Gastrocnemius medialis (tissue), 4 donors: ENCODE measurements around the gene FXYD4.
"Not testable (repeated sequence)": the region's sequence is repeated elsewhere in the genome, so short reads cannot be mapped to it uniquely, and the experiment has no call there.

ENCODE experiments used
- CTCF ChIP-seq, 5 experiments: fragments of 450-650 bp in 3 of 5; fragments of 200-600 bp in 2 of 5; sonication (generic) in 2 of 5; IDR thresholded peaks in 4 of 5; conservative IDR thresholded peaks in 1 of 5; 1 replicate in 4 of 5; 2 replicates in 1 of 5; pipeline ENCODE4 v1.5.1; 2016 to 2019; ENCODE audit warnings: antibody characterized with exemption in 5 of 5, mild to moderate bottlenecking in 3 of 5, moderate library complexity in 3 of 5
- POLR2A ChIP-seq, 2 donors: fragments of 450-650 bp; IDR thresholded peaks; one replicate each; pipeline ENCODE4 v1.6.1; 2017; ENCODE audit warnings: antibody characterized with exemption in 2 of 2, mild to moderate bottlenecking in 2 of 2, moderate library complexity in 2 of 2

GRCh38 chr10:43337536-43337935, 33.9 kb upstream of the FXYD4 start:
- TF ChIP-seq CTCF (IDR thresholded peaks at IDR 0.05 in 4 of 5, conservative IDR thresholded peaks at IDR 0.05 in 1 of 5); POLR2A (IDR thresholded peaks at IDR 0.05): not testable (repeated sequence)
